Activated naive CD4-positive, alpha-beta T cell treated with anti-CD3 and anti-CD28 coated beads for 36 hours (primary cell): Measurements from ENCODE around the gene HIF3A. TPM values are rescaled to one million over a fixed set of nuclear protein-coding genes. Genes with fewer than 3 reads are reported as not detected.
A peak's percentile ranks its signal among the peaks of the same experiment; 100 is the strongest.
"Not testable (repeated sequence)": the region's sequence is repeated elsewhere in the genome, so short reads cannot be mapped to it uniquely, and the experiment has no call there.

Source experiments
- CTCF ChIA-PET: fragments of 350-600 bp; sonication (Branson Sonifier 250); formaldehyde crosslinking; loops from one replicate; lab custom pipeline; 2021; ENCODE audit warnings: antibody characterized with exemption; lab: Charles Lee
- DNase-seq: peaks from one replicate; pipeline ENCODE4 v3.0.0-alpha.2; 2020
- H3K27ac Mint-ChIP-seq: one replicate; pipeline ENCODE4 v1.8.0; 2021; ENCODE audit warnings: mild to moderate bottlenecking, mixed read lengths
- H3K27me3 Mint-ChIP-seq: one replicate; pipeline ENCODE4 v1.8.0; 2021; ENCODE audit warnings: low read depth, mixed read lengths
- H3K36me3 Mint-ChIP-seq: one replicate; pipeline ENCODE4 v1.8.0; 2021; ENCODE audit warnings: low read depth, mixed read lengths
- H3K4me1 Mint-ChIP-seq: one replicate; pipeline ENCODE4 v1.8.0; 2021; ENCODE audit warnings: low read depth, mixed read lengths
- H3K4me3 Mint-ChIP-seq: one replicate; pipeline ENCODE4 v1.8.0; 2021; ENCODE audit warnings: mild to moderate bottlenecking, moderate library complexity, mixed read lengths
- H3K9me3 Mint-ChIP-seq: one replicate; pipeline ENCODE4 v1.8.0; 2021; ENCODE audit warnings: mixed read lengths
- intact Hi-C: fragments of 100-400 bp; cut with micrococcal nuclease; formaldehyde crosslinking; loops from one replicate; pipeline ENCODE4 v1.15.1; 2023
- total RNA-seq, 2 experiments: library from RNA; stranded (reverse); gene quantifications; one replicate each; pipeline ENCODE4 v1.2.3, GENCODE V29; 2021

HIF3A gene
- total RNA-seq, 2 experiments from 2014 or later = not detected

GRCh38 chr19:46271481-46272197 lies 25.2 kb upstream of the HIF3A start:
- Mint-ChIP-seq H3K9me3 (no peaks in the 10 kb centered on the region), H3K27me3 (peaks cover 31% of the 10 kb centered on the region), H3K36me3 (no peaks in the 10 kb centered on the region), H3K4me3 (no peak overlapping the region), H3K4me1 (peaks cover 8% of the 10 kb centered on the region), H3K27ac (no peak overlapping the region)
- CTCF ChIA-PET = interaction anchor here (0.7 to 1.2 kb wide), 2 partner anchors 39 to 234 kb away, joined by 3 to 4 read pairs; no protein-coding TSS in a partner anchor
- DNase-seq = peak; percentile 34
- intact Hi-C loops = no loop called here

GRCh38 chr19:46273931-46274330 lies 22.9 kb upstream of the HIF3A start:
- CTCF ChIA-PET = not testable (repeated sequence)

GRCh38 chr19:46279177-46279576 lies 17.7 kb upstream of the HIF3A start:
- Mint-ChIP-seq H3K4me1 (no peaks in the 10 kb centered on the region), H3K27ac (no peak overlapping the region), H3K9me3 (no peaks in the 10 kb centered on the region), H3K36me3 (no peaks in the 10 kb centered on the region), H3K4me3 (no peak overlapping the region), H3K27me3 (peaks cover 14% of the 10 kb centered on the region)
- CTCF ChIA-PET = interaction anchor here (1.1 to 2.4 kb wide), 3 partner anchors 9 to 251 kb away, joined by 3 to 6 read pairs (median 5); partner anchors contain the start of gene PPP5C
- no peak for DNase-seq
- intact Hi-C loops = no loop called here

More at GRCh38 chr19:46273931-46274330, 22.9 kb upstream of the HIF3A start:
- intact Hi-C loops, H3K36me3 Mint-ChIP-seq, H3K27ac Mint-ChIP-seq, H3K9me3 Mint-ChIP-seq, H3K4me1 Mint-ChIP-seq, DNase-seq, H3K4me3 Mint-ChIP-seq: not testable (repeated sequence)
- H3K27me3 Mint-ChIP-seq = peaks cover 36% of the 10 kb centered on the region

GRCh38 chr19:46283771-46284170 lies 13.1 kb upstream of the HIF3A start:
- H3K9me3 Mint-ChIP-seq = no peaks in the 10 kb centered on the region
- intact Hi-C loops = loop anchor here (10.0 kb wide), 1 partner anchor 111 kb away; no protein-coding TSS in a partner anchor
- H3K4me1 Mint-ChIP-seq = no peaks in the 10 kb centered on the region
- H3K27me3 Mint-ChIP-seq = peaks cover 5% of the 10 kb centered on the region
- H3K4me3 Mint-ChIP-seq = no peak overlapping the region
- no peaks in the 10 kb centered on the region for H3K36me3 Mint-ChIP-seq
- CTCF ChIA-PET = interaction anchor here (0.6 to 1.1 kb wide), 2 partner anchors 122 to 873 kb away, joined by 3 to 4 read pairs; no protein-coding TSS in a partner anchor
- H3K27ac Mint-ChIP-seq = no peak overlapping the region
- DNase-seq = no peak

GRCh38 chr19:46284635-46285034 lies 12.2 kb upstream of the HIF3A start:
- no peak overlapping the region for H3K27ac Mint-ChIP-seq
- CTCF ChIA-PET = interaction anchor here (1.0 kb wide), 1 partner anchor 259 kb away, joined by 3 read pairs; no protein-coding TSS in a partner anchor
- H3K36me3 Mint-ChIP-seq = no peaks in the 10 kb centered on the region
- no peak for DNase-seq
- no peaks in the 10 kb centered on the region for H3K27me3 Mint-ChIP-seq
- no peaks in the 10 kb centered on the region for H3K9me3 Mint-ChIP-seq
- intact Hi-C loops = loop anchor here (10.0 kb wide), 1 partner anchor 110 kb away; no protein-coding TSS in a partner anchor
- no peak overlapping the region for H3K4me3 Mint-ChIP-seq
- no peaks in the 10 kb centered on the region for H3K4me1 Mint-ChIP-seq

GRCh38 chr19:46287585-46287984 lies 9.3 kb upstream of the HIF3A start:
- intact Hi-C loops = loop anchor here (10.0 kb wide), 1 partner anchor 107 kb away; no protein-coding TSS in a partner anchor
- no peak for DNase-seq
- H3K36me3 Mint-ChIP-seq = no peaks in the 10 kb centered on the region

GRCh38 chr19:46288896-46289588 lies 7.8 kb upstream of the HIF3A start:
- H3K36me3 Mint-ChIP-seq = no peaks in the 10 kb centered on the region
- intact Hi-C loops = loop anchor here (10.0 kb wide), 1 partner anchor 106 kb away; no protein-coding TSS in a partner anchor
- no peak overlapping the region for H3K4me3 Mint-ChIP-seq
- H3K9me3 Mint-ChIP-seq = peaks cover 7% of the 10 kb centered on the region
- no peak for DNase-seq
- no peaks in the 10 kb centered on the region for H3K4me1 Mint-ChIP-seq
- H3K27ac Mint-ChIP-seq = no peak overlapping the region
- CTCF ChIA-PET = interaction anchor here (1.5 kb wide), 1 partner anchor 8 kb away, joined by 4 read pairs; no protein-coding TSS in a partner anchor
- no peaks in the 10 kb centered on the region for H3K27me3 Mint-ChIP-seq

More at GRCh38 chr19:46287585-46287984, 9.3 kb upstream of the HIF3A start:
- no peak overlapping the region for H3K4me3 Mint-ChIP-seq
- H3K27ac Mint-ChIP-seq = no peak overlapping the region
- no peaks in the 10 kb centered on the region for H3K4me1 Mint-ChIP-seq
- no peaks in the 10 kb centered on the region for H3K27me3 Mint-ChIP-seq
- peaks cover 7% of the 10 kb centered on the region for H3K9me3 Mint-ChIP-seq
- CTCF ChIA-PET = no interaction called here

- Mint-ChIP-seq H3K4me1 (no peaks in the 10 kb centered on the region), H3K36me3 (no peaks in the 10 kb centered on the region)
Observed at GRCh38 chr19:46289724-46290619, 6.9 kb upstream of the HIF3A start.

GRCh38 chr19:46291829-46292228 lies 5.0 kb upstream of the HIF3A start:
- DNase-seq = no peak
- CTCF ChIA-PET = interaction anchor here (0.9 kb wide), 1 partner anchor 259 kb away, joined by 3 read pairs; no protein-coding TSS in a partner anchor
- Mint-ChIP-seq H3K36me3 (no peaks in the 10 kb centered on the region), H3K4me3 (no peak overlapping the region), H3K9me3 (peaks cover 7% of the 10 kb centered on the region), H3K27ac (no peak overlapping the region), H3K4me1 (peaks cover 5% of the 10 kb centered on the region), H3K27me3 (peaks cover 18% of the 10 kb centered on the region)
- intact Hi-C loops = no loop called here

More at GRCh38 chr19:46289724-46290619, 6.9 kb upstream of the HIF3A start:
- DNase-seq = no peak
- H3K9me3 Mint-ChIP-seq = peaks cover 7% of the 10 kb centered on the region
- H3K27ac Mint-ChIP-seq = no peak overlapping the region
- H3K27me3 Mint-ChIP-seq = peaks cover 4% of the 10 kb centered on the region
- no peak overlapping the region for H3K4me3 Mint-ChIP-seq
- CTCF ChIA-PET = interaction anchor here (1.5 kb wide), 1 partner anchor 9 kb away, joined by 4 read pairs; no protein-coding TSS in a partner anchor
- intact Hi-C loops = loop anchor here (10.0 kb wide), 1 partner anchor 105 kb away; no protein-coding TSS in a partner anchor

- H3K4me1 Mint-ChIP-seq = peaks cover 5% of the 10 kb centered on the region
- H3K36me3 Mint-ChIP-seq = no peaks in the 10 kb centered on the region
- DNase-seq = no peak
- no peak overlapping the region for H3K27ac Mint-ChIP-seq
- peaks cover 22% of the 10 kb centered on the region for H3K27me3 Mint-ChIP-seq
- no peak overlapping the region for H3K4me3 Mint-ChIP-seq
- H3K9me3 Mint-ChIP-seq = peaks cover 7% of the 10 kb centered on the region
- CTCF ChIA-PET = interaction anchor here (0.6 kb wide), 1 partner anchor 14 kb away, joined by 5 read pairs; no protein-coding TSS in a partner anchor
- intact Hi-C loops = no loop called here
Observed at GRCh38 chr19:46294494-46294893, 2.3 kb upstream of the HIF3A start.

- H3K4me3 Mint-ChIP-seq = no peak overlapping the region
- H3K9me3 Mint-ChIP-seq = no peaks in the 10 kb centered on the region
- peaks cover 27% of the 10 kb centered on the region for H3K27me3 Mint-ChIP-seq
- no peak for DNase-seq
- no peaks in the 10 kb centered on the region for H3K36me3 Mint-ChIP-seq
- H3K27ac Mint-ChIP-seq = no peak overlapping the region
- CTCF ChIA-PET = no interaction called here
- H3K4me1 Mint-ChIP-seq = peaks cover 5% of the 10 kb centered on the region
- intact Hi-C loops = no loop called here
Observed at GRCh38 chr19:46295401-46296201, 1.2 kb upstream of the HIF3A start.
